HG03558 (cell line): ENCODE data around the gene RAB35.

ENCODE experiments used
- ATAC-seq: cut with Tn5 transposase; IDR thresholded peaks from one replicate; pipeline ENCODE4 v1.9.1; 2021; ENCODE audit warnings: moderate number of reproducible peaks; ENCODE audit not compliant: unreplicated experiment; ENCODE audit errors: extremely low read depth

RAB35 gene

DNA sequence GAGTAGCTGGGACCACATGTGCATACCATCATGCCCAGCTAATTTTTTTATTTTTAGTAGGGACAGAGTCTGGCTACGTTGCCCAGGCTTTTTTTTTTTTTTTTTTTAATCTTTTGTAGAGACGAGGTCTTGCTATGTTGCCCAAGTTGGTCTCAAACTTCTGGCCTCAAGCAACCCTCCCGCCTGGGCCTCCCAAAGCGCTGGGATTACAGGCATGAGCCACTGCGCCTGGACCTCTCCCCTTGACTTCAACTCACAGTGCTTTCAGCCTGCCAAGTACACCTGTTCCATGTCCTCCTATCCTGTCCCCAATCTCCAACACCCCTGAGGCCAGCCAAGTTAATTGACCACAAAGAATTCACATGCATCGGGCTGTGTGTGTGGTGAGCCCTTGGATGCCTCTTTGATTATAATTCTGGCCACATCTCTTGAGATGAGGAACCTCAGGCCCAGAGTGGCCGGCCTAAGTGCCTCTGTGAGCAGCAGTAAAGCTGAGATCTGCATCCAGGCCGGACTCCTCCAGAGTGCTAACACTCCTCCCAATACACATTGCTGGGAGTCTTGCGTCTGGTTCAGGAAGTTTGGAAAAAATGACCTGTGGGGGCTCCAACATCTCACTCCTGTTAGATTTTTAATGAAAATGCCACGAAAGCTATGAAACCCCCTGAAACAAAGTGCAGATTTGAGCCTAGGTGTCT lies 6.8 kb downstream of the RAB35 start:
- no peak for ATAC-seq

DNA sequence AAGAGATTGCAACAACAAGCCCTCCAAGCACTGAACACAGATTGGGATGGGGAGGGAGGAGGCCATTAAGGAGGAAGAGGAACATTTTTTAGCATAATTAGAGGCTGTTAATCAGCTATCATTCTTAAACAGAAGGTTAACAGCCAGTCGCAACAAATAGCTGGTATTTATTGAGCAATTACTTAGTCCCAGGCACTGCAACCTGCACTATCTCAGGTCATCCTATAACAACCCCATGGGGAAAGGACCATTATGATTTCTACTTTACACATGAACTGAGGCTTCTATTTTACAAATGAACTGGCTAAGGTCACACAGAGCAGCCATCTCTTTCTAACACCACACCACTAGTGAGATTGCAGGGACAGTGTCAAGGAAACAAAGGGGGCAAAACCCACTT lies 10.4 kb downstream of the RAB35 start:
- no peak for ATAC-seq

DNA sequence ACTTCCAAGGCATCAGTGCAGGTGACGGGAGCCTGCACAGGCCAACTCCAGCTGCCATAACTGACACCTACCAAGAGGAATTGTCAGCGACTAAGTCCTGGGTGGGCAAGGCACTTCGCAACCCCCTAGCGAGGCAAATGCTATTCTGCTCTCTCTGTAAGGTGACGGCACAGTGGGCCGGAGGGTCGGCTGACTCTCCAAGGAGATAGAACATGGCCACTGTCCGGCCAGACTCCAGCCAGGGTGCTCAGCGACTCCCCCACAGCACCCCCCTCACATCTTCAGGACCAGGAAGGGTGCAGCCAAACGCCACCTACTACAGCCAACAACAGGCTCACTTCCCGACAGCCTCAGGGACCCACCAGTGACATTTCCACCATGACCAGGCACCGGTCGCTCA lies 13.2 kb downstream of the RAB35 start:
- no peak for ATAC-seq

GRCh38 chr12:120103044-120103338 lies 13.6 kb downstream of the RAB35 start:
- ATAC-seq, result no peak

GRCh38 chr12:120102189-120103043 lies 14.1 kb downstream of the RAB35 start:
- no peak for ATAC-seq

GRCh38 chr12:120101617-120102016 lies 14.9 kb downstream of the RAB35 start:
- no peak for ATAC-seq

DNA sequence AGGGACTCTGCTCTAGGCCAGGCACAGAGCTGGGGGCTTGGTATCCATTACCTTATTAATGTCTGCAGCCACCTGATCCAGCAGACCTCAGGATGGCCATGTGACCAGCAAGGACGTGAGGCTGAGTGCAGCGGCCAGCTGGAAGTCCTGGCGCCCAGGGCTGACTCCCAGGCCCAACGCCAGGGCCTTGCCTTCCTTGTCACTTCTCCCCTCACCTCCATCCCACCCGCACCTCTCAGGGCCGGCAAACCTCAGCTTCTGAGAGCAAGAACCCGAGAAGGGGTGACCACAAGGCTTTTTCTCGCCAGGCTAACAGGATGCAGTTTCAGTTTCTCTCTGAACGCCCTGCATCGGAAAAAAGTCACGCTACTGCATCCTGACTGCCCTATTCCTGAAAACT lies 15.4 kb downstream of the RAB35 start:
- no peak for ATAC-seq

GRCh38 chr12:120100630-120101029 lies 15.9 kb downstream of the RAB35 start:
- ATAC-seq, result no peak

- no peak for ATAC-seq
Observed at GRCh38 chr12:120099738-120100137, 16.8 kb downstream of the RAB35 start.

DNA sequence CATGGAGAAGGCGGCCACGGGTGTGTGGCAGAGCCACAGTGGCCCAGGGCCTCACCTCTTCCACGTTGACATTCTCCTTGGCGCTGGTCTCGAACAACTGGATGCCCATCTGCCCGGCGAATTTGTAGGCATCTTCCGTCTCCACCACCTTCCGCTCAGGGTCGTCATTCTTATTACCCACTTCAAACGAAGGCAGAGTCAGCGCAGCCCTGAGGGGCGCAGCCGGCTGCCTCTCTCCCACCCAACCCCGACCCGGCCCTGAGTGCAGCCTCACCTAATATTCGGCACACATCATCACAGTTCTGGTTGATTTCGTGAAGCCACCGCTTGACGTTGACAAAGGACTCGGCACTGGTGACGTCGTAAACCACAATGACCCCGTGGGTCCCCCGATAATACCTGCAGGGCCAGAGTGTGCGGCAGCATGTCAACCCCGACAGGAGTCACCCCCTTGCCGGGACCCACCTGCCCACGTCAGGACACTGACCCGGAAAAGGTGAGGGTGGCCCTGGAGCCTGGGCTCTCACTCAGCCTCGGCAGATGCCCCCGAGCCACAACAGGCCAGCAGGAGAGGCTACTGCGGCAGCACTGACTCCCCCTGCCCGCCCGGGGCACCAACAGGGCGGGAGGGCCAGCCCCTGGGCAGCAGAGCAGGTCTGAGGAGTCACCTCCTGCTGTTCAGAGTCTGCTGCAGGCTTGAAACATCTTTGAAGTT lies 17.6 kb downstream of the RAB35 start:
- no peak for ATAC-seq

DNA sequence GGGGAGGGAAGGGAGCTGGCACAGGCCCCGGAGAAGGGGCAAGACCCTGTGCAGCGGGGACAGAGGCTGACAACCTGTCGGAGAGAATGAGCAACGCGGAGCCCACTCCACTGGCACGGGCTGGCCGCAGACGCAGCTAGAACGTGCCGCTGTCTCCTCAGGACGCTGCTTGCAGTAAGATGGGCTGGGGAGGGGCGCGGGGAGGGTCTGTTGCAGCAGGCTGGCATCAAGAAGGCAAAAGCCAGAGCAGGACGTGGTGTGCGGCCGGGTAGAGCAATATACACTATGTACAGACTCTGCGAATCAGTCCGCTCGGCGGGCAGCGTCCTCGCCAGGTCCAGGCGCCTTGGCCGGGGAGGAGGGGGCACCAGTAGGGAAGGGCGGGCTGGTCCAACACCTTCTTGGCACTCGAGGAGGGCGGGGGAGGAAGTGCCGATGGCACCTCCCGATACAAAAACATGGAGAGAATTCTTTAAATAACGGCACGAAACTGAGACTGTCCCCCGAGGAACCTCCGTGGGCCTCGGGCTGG lies 19.8 kb downstream of the RAB35 start:
- ATAC-seq, result no peak

DNA sequence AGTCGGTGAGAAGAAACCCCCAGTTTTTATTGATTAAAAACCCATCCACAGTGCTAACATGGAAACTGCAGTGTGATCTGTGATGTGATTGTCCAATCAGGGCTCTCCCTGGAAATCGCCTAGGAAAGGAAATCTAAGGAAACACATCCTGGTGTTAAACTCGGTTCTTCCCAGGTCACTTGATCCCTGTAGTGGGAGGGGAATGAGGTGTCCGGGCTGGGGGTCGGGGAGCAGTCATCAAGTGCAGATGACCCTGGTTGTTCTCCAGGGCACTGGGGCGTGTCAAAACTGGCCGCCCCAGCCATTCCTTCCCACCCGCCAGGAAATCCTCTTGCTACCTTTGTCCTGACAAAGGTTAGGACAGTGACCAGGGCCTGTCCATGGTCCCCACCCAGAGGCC lies 20.8 kb downstream of the RAB35 start:
- ATAC-seq, result no peak

- ATAC-seq, result no peak
Observed at GRCh38 chr12:120095331-120095730, 21.2 kb downstream of the RAB35 start.

GRCh38 chr12:120094485-120094884 lies 22.1 kb downstream of the RAB35 start:
- no peak for ATAC-seq

GRCh38 chr12:120093592-120094355 lies 22.8 kb downstream of the RAB35 start:
- ATAC-seq, result no peak

DNA sequence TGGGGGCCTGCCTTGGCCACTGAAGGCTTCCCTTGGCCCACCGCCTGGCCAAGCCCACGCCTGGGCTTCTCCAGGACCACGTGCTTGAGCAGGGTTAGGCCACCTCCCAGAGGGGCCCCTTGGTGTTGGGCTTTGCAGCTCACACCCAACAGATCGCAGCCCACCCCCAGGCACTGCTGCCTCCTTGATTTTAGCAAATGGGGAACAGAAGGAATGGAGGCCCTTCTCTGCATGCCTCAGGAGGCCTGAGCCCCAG lies 23.3 kb downstream of the RAB35 start:
- no peak for ATAC-seq

DNA sequence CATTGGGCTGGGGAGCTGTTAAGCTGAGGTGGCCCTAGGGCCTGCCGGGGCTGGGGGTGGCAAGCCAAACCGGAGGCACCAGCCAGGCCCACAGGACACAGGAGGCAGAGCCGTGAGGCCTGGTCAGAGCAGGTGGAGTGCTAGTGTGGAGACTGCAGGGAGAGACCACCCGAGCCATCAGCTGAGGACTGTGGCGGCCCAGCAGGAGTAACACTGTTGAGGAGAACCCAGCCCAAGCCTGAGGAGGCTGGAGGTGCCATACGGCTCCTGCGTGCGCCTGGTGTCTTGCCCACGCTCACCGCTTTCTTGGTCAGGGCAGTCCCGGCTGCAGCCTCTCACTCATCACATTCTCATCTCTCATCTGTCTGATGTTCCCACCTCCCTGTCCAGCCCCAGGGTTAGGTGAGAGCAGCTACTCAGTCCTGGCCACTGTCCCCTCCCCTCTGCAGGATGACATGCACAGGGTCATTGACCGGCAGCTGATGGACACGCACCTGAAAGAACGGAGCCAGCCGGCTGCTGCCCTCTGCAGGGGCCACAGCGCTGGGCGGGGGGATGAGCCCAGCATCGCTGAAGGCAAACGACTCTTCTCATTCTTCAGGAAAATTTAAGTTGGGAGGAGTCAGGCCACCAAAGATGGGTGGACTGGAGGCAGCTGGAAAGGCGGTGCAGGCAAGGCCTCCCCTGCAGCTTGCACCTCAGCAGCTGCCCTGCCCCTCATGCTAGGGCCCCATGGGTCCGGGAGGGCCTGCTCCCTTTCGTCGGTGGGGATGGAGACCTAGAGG lies 23.8 kb downstream of the RAB35 start:
- no peak for ATAC-seq

DNA sequence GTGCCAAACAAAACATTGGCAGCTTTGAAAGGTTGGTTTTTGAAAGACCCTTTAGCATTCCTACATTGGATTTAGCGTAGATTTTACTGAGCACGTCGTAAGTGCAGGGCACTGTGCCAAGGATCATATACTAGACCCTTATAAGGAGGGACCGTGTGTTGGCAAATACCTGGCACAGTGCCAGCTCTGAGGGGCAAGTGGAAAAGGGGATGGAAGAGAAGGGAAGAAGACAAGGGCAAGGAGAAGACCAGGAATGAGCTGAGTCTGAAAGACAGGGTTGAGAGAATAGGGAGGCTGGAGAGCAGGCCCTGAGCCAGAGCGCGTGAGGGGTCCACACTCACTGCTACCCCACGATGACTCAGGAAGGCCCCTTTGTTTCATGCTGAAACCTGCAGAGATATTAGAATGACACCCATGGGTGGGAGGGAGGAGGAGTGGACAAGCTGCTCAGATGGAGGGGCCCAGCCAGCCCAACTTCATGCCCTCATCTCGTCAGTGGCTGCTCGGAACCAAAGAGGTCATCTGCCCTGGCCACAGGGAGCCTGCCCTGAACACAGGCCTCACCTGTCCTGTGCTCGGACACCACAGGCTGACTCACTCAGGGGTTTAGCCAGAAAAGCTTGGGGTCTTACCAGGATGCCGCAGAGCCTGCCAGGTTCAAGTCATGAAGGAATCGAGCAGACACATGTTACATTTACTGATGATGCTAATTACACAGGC lies 25.0 kb downstream of the RAB35 start:
- ATAC-seq, result no peak

GRCh38 chr12:120090626-120091295 lies 25.8 kb downstream of the RAB35 start:
- no peak for ATAC-seq
